Measurements from ENCODE around the gene KIF26A.

The KIF26A gene

DNA sequence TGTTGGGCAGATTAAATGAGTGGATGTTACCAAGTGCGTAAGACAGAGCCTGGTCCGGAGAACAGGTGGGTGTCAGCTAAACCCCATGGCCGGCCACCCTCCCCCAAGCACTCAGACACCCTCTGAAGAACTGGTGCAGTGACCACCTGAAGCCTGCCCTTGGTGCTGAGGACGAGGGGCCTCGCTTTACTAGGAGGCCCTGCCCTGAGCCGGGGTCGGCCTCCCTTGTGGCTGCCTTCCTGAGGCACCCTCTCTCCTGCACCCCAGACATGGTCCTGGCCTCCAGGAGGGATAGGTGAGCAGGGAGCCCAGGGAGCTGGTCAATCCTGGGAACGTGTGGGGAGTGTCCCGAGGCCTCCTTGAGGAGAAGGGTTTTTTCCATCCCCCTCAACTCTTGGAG is 4.9 kb upstream of the KIF26A start:
- DNase-seq, result no peak

DNA sequence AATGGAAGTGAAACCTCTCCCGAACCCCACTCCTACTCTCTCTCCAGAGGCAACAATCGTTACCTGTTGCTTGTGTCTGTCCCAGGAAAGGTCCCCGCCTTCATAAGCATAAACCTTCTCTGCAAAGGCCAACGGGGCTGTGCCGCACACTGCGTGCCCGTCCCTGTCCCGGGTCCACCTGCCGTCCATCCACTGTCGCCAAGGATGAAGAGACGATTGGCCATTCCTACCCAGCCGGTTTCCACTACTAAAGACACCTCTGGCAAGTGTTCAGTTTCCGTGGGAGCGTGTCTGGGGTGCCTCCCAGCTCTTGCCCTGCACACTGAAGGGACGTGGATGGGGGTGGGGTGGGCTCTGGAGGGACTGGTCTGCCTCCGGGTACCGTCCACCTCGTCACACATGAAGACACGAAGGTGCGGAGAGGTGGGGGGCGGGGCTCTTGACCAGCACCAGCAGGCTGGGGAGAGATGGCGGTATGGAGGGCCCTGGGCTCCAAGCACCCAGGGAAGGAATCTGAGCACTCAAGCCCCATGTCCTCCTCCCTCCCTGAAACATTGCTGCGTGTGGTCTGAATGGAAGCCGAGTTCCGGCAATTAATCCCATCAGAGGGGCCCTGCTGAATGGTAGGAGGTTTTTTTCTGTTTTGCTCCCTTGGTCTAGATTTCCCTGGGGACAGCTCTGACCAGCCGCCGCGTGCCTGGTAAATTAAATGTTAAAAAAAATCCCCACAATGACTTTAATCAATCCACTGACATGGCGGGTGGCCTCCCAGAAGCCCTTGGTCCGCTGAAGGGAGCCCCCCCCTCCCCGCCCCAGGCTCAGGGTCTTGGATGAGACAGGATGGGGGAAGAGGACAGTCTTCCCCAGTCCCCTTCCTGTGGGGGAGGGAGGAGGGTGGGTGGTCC is 4.1 kb upstream of the KIF26A start:
- DNase-seq, result no peak

DNA sequence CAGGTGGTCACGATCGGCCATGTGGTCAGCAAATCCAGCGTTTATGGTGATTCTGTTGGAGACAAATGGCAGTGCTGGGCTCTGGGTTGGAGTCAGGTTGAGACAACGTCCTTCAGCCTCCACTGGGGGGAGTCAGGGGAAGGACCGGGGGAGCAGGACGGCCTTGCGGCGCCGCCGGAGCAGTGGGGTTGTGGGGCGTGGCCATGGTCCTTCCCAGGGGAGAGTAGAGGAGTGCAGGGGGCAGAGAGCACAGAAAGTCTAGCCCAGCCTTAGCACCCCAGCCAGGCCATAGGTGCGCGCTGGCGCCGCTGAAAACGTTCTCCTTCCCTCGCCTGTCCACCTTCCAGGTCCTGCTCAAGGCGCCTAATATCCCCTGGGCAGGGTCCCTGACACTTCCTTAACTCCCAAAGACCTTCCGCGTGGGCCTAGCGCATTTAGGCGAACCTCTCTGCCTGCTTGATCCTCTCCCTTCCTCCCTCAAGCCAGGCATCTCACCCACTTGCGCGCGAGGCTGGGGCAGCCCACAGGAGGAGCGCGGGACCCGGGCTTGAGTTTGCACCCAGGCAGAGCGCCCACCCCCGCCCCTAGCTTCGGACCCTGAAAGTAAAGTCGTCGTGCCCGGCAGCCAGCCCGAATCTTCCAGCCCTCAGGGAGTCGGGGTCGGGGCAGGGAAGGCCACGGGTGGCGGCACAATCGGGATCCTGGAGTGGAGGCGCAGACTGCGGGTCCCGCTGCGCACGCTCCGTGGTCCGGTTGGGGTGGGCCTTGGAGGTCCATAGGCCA is 3.1 kb upstream of the KIF26A start:
- no peak for DNase-seq

DNA sequence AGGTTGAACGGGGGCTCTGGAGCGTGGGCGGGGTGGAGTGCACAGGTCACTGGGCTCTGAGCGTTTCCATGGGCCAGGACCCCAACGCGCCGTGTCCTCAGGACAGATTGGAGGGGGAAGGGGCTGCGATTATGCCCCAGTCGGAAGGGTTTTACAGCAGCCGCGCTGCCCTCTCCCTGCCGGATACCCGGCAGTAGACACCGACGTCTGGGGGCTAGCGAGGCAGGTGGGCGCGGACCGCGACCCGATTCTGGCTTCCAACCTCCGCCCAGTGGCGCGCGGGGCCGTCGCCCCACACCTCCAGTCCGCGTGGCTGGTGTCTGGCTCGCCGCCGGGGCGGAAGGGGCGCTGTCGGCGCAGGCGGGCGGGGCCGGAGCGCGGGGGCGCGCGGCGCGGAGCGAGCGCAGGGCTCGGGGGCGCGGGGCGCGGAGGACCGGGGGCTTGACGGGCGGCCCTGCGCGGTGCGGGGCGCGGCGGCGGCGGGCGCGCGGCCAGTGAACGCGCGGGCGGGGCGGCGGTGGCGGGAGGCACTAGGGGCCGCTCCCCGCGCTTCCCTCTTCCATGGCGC is 2.4 kb upstream of the KIF26A start:
- no peak for DNase-seq

DNA sequence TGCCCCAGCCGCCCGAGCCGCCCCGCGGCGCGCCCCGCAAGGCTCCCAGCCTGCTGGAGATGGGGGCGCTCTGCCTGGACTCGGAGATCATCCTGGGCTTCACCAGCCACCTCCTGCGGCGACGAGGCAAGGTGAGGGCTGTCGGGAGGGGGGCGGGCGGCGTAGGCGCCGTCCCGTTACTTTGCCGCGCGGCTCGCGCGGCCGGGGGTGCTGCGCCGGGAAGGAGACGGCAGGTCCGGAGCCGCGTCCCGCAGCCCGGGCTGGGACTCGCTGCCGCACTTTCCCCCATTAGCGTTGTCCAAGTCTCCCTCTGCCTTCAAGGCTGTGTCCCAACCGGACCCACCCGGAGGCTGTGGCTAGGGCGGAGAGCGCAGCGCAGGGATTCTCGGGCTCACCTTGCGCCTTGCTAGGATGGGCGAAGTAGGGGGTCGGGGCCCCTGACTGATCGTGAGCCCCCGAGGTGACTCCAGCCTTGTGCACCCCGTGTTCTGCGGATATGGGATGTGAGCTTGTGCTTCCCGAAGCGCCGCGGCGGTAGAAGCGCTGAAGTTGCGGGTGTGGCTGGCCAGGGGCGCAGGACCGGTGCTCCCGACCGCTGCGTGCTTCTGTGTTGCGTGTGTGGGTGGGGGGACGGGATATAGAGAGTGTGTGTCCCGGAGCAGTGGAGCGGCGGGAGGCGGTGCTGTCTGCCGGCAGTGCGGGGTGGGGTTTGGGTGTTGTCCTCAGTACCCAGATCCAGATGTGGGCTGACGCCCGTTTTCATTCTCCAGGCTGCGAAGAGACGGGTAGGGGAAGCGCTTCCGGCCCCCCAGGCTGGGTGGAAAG is 1.7 kb upstream of the KIF26A start:
- no peak for DNase-seq

DNA sequence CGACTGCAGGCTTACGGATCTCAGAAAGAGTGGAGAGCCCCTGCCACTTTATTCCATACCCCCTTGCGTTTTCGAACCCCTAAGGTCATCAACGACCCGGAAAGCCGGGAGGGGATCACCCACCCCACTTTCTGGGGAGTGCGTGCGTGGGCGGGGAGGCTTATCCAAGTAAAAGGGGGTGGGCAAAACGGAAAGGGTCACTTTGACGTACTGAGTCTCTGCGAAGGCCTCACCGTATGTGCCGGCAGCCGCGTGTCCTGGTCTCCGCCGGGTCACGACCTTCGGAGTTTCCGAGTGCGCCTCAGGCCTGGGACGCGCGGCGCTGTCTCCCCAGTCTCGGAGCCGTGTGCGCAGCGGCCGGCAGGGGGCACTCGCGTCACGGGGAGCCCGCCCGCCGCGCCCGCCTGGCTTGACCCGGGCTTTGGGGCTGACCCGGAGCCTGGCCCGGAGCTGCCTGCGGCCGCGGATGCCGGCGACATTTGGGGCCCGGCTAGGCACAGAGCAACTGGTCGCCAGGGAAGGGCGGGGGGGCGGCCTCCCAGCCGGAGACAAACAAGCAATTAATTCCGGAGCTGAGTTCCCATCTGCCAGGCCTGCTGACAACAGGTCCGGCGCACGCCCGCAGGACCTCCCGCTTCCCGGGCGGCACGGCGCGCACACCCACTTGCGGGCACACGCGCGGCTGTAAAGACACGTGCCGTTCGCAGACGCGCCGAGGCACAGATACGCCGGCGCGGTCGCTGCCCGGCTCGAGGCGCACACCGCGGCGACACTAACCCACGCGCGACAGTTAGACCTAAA is 890 bp upstream of the KIF26A start:
- no peak for DNase-seq

DNA sequence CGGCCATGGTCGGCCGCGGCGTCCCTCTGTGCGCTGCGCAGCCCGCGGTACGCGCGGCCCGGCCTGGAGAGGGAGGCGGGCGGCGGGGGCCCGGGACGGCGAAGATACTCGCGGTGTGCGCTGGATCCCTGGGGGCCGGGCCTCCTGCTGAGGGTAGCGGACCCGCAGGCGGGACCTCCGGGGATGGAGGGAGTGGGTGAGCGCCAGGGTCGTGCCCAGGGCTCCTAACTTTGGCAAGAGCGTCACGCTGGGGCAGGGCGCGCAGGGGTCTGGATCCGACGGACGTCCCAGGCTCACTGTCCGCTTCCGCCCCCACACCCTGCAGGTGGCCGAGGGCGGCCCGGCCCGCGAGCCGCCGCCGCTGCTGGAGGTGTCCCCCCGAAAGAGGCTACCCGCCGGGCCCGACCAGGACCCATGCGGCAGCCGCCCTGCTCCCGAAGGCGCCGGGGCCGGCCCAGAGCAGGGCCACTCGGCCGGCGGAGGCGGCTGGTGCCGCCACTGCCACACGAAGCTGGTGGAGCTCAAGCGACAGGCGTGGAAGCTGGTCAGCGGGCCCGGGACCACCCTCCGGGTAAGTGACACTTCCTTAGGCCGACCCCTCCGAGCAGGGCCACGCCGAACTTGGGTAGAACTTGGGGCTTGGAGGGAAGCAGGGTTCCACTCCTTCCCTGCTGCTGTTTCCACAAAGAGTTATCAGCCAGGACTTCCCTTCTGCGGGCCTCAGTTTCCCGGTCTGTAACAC is 502 bp downstream of the KIF26A start:
- no peak for DNase-seq

DNA sequence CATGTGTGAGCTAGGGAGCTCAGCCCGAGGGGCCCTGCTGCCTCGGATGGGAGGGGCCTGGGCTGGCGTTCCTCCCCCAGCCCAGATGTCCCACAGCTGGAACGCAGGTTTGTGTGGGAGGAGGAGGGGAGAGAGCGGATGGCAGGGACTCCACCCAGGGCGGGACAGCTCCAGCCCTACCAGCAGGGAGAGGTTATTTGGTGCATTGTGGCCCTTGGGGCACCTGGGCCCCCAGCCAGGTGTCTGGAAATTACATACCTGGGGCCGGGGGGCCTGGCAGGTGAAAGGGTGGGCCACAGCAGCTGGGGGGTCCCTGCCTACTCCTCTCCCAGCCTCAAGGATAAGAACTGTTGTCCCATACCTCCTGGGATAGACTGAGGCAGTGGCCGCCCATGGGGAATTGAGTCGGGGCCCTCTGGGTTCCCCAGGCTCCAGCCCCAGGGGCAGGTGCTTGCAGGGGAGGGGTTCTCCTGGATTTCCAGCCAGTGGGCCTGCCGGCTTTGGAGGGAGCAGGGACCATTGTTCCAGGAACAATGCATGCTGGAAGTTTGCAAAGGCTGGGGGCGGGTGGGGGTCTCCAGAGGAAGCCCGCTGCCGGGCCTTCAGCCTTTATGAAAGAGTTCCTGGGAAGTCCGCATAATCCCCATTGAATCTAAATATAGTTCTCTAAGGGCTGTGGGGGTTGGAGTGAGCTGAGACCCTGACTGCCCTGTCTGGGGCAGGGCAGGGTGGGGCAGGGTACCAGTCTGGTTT is 1.2 kb downstream of the KIF26A start:
- no peak for DNase-seq

DNA sequence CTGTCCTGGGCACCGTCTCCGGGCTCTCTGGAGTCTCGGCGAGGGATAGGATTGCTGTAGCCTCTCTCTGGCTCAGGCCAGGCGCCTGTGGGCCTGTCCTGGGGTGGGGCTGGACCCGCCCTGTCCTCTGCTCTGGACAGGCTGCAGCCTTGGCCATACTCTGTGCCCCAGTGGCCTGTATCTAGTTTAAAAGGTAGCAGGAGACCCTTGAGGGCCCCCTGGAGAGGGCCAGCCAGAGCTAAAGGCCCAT is 1.8 kb downstream of the KIF26A start:
- DNase-seq, result no peak

DNA sequence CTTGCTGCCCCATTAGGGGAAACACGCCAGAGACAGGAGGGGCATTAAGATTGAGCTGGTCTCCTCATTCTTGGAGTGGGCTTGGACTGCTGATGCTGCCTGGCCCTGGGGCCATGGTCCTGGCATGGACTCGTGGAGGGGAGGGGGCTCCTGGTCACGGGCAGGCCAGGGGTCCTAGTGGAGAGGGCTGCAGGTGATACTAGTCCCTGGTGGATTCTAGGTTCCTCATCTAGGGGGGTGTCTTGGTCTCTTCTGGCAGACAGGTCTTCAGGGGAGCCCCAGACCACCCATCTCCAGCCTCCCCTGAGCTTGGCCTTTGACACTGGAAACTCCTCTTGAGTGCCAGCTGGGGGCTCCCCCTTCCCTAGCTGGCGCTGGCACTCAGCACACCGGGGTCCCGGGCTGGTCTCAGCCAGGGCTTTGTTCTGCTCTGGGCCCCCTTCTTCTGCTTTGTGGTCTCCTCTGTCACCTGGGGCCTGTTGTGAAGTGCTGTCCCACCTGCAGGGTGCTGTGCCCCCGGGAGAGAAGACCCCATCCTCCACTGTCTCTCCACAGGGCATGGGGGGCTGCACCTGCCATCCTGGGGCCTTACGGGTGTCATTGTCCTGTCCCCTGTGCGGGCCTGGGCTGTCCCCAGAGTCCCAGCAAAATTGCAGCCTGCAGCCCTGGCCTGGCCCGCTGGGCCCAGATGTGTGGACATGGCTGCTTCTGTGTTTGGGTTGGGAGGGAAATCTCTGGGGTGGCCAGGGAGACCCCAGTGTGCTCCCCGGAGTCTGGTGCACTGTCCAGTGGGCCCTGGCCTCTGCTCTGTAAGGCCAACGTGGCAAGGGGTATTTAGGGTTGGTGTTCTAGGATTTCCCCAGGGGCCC is 2.3 kb downstream of the KIF26A start:
- no peak for DNase-seq

DNA sequence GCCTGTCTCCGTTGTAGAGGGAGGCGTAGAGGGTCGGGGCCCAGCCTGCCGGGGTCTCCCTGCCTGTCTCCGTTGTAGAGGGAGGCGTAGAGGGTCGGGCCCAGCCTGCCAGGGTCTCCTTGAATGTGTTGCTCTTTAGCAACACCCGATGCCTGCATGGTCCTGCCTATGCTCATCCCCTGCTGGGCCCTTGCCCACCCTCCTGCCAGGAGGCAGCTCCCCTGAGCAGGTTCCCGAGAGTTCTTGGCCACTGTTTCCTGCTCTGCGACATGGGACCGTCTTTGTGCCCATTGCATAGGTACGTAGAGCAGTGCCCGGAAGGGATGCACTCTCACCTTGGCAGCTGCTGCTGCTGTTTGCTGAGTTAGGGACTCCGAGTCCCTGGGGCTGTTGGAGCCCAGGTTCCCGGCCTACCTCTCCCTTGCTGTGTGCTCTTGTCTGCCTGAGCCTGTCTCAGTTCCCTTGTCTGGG is 3.3 kb downstream of the KIF26A start:
- DNase-seq, result no peak

DNA sequence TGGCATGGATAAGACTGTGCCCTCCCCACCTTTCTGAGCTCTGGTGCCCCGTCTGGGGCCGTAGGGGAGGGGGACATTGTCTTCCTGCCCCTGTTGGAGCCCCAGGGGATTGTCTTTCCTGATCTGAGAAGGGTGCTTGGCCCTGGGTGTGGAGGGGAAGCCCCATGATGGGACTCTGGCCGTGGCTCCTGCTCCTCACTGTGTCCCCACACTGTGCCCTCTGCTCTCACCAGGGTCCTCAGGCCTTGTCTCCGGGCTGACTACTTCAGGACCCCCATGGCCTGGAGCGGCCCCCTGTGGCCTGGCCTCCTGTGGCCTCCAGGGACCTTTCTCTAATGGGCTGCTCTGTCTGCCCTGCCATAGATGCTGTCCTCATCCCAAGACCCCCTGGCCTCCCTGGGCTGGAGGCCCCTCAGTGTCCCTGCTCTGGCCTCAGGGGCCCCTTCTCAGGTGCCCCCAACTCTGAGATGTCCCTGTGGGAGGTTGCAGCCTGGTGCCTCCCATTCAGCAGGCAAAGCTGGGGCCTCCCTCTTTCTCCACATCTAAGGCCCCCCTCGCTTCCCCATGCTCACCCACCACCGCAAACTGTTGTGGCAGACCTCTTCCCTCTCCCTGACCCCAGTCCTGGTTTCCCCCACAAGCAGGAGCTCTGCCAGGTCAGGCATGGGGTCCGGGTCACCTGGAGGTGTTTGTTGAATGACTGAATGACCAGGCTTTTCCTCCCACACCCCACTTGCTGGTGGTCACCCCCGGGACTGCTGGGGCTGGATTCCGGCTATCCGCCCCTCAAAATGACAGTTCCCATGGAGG is 4.0 kb downstream of the KIF26A start:
- no peak for DNase-seq

DNA sequence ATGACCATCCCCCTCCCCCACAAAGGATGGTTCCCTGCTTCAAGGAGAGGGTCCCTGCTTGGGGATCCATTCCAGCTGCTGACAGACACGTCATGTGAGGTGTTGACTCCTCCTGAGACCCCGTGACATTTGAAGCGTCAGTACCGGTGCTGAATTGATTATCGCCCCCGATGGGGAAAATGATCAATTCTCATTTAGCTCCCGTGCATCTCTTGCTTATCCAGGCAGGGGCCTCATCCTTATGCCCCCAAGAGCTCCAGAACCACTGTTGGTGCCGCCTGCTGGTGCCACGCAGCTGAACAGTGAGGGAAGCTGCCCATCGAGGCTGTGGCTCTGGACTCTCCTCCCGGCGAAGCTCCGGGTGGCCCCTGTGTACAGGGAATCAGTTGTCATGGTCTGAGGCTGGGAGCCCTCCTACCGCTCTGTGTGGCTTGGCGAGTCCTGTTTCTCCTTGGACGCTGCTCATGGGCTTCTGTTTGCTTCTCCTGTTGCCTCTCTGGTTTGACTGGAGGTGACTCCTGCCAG is 4.6 kb downstream of the KIF26A start:
- DNase-seq, result no peak

DNA sequence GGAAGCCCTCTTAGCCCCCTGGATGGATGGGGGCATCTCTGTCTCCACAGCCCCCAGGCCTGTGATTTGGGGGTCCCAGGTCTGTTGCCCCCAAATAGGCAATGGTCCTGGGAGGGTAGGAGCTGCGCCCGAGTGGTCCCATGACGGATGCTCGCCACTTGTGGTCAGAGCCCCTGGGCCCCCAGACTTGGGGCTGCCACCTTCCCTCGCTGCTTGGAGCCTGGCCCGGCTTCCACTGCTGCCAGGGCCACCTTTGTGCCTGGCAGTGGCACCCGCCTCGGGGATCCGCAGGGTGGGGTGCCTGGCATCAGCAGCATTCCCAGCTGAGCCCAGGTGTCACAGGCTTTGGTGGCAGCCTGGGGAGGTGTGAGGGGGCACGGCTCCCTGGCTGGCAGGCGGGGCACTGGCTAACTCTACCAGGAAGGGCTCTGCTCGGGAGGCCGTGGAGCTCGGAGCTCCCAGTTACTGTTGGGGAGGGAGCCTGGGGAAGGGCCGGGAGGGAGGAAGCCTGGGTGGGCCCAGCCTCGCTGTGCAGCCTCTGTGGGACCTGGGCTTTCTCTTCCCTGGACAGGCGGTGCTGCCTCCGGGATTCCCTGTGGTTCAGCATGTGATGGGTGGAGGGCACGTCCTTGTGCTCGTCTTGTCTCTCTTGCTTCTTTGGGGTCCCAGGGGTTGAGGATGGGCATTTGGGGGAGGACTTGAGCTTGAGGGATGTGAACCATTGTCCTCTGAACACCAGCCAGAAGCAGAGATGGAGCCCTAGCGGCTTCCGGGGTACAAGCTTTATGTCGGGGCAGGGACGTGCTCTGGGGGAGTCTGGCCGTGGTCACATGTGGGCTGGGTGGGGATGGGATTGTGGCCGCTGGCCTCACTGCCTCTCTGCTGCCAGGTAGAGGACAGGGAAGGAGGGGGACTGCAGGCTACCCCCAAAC is 5.4 kb downstream of the KIF26A start:
- no peak for DNase-seq

DNA sequence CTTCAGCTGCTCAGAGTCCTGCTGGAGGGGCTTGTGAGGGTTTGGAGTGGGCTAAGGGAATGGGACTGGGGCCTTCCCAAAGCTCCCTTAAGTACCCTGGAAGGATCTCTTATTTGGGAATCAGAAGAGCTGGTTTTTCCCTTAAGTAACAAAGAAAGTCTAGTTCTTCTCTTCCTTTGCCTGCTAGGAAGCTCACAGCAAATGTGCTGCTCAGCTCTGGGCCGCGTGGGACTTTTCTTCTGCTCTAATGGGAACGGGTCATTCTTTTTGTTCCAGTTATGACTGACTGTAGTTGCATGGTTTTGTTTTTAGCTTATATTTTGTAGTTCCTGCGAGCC is 6.0 kb downstream of the KIF26A start:
- DNase-seq, result no peak

DNA sequence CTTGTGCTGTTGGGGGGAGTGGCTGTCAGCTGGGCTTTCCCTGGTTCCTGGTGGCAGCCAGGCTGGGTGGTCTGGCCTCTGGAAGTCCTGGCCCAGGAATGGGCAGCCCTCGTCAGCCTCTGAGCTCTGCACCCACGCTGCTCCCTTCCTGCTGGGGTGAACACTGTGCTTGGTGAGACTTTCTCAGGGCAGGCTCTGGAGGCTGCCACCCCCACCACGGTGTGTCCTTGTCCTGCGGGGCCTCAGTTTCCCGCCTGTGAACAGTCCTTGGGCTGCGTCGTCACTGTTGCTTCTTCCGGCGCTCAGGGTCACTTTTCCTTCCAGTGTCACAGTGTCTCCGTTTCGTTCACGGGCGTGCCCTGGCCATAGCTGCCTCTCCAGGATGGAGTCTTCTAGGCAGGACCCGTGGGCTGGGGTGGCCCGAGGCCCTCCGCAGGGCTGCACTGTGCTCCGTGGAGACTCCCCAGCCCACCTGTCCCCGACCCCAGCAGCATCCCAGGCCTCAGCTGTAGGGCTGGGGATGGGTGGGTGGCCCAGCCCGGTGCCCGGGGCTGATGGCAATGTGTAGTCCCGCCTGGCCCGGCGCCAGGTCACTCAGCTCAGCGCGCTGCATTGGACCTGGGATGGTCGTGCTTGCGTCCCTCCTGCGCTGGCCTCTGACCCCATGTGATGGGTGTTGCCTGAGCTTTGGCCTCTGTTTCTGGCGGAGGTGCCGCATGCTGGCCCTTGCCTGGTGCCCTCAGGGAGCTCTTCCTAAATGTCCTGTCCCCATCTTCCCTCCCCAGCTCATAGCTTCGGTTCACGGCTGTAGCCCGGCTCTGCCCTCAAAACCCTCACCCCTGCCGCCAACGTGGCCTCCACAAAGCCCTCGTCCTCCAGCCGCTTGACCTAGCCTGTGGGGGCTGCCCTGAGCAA is 6.8 kb downstream of the KIF26A start:
- no peak for DNase-seq
